Astrocyte of the cerebellum (primary cell): Measurements from ENCODE around the gene WIPF3.

Source experiments
- DNase-seq: peaks from one replicate; pipeline ENCODE4 v3.0.0-alpha.2; 2011; ENCODE audit warnings: low read depth
- H3K4me3 ChIP-seq: 2 replicates; pipeline ENCODE4 v1.5.1; 2011; ENCODE audit warnings: mild to moderate bottlenecking, low read depth, low read length, moderate library complexity
- CTCF ChIP-seq: IDR thresholded peaks from 2 replicates; pipeline ENCODE4 v1.5.1; 2012; ENCODE audit warnings: low read length, low read depth, moderate library complexity, mild to moderate bottlenecking; ENCODE audit errors: missing control alignments
- in situ Hi-C: cut with HindIII; loops from 2 replicates; pipeline ENCODE4 v1.10.0; 2017; ENCODE audit warnings: low sequenced_read_pairs

The WIPF3 gene

DNA sequence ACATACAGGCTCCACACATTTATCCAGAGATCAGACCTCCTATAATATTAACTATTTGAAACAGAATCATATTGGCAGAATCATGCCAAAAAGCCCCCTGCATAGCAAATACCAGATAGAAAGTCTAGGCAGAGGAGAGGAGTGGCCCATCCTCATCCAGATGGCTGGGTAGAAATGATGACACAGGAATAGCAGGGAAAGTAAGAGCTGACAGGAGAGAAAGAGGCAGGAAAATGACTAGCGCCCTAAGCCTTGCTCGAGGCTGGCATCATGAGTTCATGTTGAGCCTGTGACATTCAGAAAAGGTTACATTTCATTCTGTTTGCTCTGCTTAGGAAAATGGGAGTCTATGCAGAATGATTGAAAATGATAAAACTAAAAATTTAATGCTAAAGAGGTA, 27.6 kb downstream of the WIPF3 start:
- in situ Hi-C loops: no loop called here
- no peak for TF ChIP-seq CTCF
- no peak overlapping the region for H3K4me3 ChIP-seq
- DNase-seq: no peak

DNA sequence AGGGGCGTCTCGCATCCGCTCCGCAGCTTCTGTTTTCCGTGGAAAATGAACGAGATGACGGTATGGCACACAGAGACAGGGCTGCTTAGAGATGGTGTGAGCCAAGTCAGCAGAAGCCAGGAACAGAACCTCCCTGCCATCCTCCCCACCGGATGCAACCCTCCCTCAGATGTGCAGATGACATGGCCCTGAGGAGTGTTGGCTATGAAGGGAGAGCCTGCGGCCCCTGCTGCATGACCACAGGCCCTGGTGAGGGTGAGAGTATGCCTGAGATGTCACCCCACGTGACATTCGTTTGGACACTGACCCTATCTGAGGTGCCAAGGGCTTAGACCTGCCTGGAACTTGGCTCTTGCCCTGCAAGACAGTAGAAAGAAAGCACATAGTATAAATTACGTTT, 29.4 kb downstream of the WIPF3 start:
- in situ Hi-C loops: no loop called here
- H3K4me3 ChIP-seq: no peak overlapping the region
- no peak for TF ChIP-seq CTCF
- no peak for DNase-seq

DNA sequence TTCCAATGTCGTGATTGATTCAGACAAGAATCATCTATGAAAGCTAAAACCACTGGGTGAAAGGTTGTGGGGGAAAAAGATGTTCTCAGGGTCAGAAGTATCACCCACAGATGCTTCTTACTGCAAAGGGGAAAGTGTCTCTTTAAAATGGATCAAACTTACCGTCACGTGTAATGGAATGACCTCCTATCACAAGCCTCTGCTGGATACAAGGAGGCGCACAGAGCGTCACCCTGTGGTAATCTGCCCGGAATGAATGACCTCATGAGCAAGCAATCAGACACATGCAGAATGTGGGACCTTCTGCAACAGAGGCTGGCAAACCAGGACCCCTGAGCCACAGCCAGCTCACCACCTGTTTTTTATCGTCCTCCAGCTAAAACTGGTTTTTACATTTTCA, 33.0 kb downstream of the WIPF3 start:
- in situ Hi-C loops: no loop called here
- no peak for DNase-seq
- TF ChIP-seq CTCF: no peak
- H3K4me3 ChIP-seq: no peak overlapping the region

- TF ChIP-seq CTCF: no peak
- no peak for DNase-seq
- no peak overlapping the region for H3K4me3 ChIP-seq
- in situ Hi-C loops: no loop called here
Observed at GRCh38 chr7:29839921-29840320, 33.6 kb downstream of the WIPF3 start.

DNA sequence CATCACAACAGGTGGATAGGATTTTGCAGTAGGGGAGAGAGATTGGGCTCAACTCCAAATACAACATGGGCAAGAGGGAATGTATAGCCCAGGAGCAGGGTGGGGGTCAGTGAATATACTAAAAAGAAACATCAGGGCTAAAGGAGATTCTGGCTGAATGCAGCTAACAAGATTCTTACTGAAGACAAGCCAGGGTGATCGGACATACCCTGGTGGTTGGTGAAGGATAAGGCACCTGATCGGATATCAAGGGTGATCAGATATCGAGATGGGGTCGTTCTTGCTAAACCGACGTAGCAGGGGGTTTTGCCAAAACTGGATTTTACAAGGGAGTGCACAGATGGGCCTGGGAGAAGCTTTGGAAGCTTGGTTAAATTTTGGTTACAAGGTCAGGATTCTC, 34.4 kb downstream of the WIPF3 start:
- no peak for DNase-seq
- TF ChIP-seq CTCF: no peak
- in situ Hi-C loops: no loop called here
- no peak overlapping the region for H3K4me3 ChIP-seq

DNA sequence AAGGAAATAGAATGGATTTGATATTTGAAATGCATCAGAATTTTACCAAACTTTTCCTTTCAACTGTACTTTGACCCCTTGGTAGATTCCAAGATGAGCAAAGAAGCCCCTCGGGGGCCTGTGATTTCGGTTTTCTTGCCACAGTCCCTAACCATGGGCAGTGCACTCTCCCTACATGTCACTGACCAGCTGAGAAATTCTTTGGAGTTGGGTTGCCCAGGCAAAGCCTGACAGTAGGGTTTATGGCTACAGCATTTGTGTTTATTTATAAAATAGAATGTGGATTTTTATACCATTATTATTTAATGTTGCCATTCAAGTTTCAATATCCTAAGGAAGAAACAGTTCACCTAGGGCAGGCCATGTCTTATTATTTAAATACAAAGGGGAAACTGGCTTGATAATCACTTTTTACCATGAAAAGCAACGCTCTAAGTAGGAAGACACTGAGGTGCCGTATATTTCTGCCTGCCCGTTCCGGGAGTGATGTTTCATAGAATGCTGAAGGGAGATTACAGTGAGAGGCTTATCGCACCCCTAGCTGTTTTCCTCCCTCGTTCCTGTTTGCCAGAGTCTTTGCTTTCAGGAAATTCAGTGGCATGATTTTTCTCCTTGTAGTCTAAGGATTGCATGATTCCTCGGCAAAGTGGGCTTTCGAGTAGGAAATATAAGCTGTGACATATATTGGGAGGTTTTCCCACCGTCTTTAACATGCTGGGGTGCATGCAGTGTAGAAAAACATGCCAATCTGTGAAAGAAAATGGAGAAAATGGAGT, 35.8 kb downstream of the WIPF3 start:
- no peak for DNase-seq
- no peak for TF ChIP-seq CTCF
- H3K4me3 ChIP-seq: no peak overlapping the region
- in situ Hi-C loops: no loop called here

- no peak for TF ChIP-seq CTCF
- in situ Hi-C loops: no loop called here
- DNase-seq: no peak
- no peak overlapping the region for H3K4me3 ChIP-seq
Observed at GRCh38 chr7:29843093-29843492, 36.8 kb downstream of the WIPF3 start.
